ENCODE results near the gene NUTM1. TPM values are rescaled to one million over a fixed set of nuclear protein-coding genes. Genes with fewer than 3 reads are reported as not detected.
A peak's percentile ranks its signal among the peaks of the same experiment; 100 is the strongest.

The NUTM1 gene
- total and polyA plus RNA-seq, 2 of the 13 experiments (the other 11 are each of a cell fraction or from before 2014, with no cell fraction given) = not detected

GRCh38 chr15:34367101-34368081 is 24.3 kb downstream of the NUTM1 start, which contains the start of gene LPCAT4 (continued):
- TF ChIP-seq MBD4 (IDR thresholded peaks at IDR 0.05; ENCODE audit: borderline replicate concordance, low read length) = no peak
- TF ChIP-seq SNAPC2 (CRISPR knock-in tag; IDR thresholded peaks at IDR 0.05) = no peak
- TF ChIP-seq SMARCE1 (IDR thresholded peaks at IDR 0.05; ENCODE audit: borderline replicate concordance) = no peak
- no peak for TF ChIP-seq SUZ12 (IDR thresholded peaks at IDR 0.05; ENCODE audit: low read depth, low read length)
- no peak for TF ChIP-seq GATAD1 (CRISPR knock-in tag; IDR thresholded peaks at IDR 0.05)
- TF ChIP-seq REL (CRISPR knock-in tag; conservative IDR thresholded peaks at IDR 0.05) = no peak
- TF ChIP-seq FOXJ3 (CRISPR knock-in tag; IDR thresholded peaks at IDR 0.05; ENCODE audit: borderline replicate concordance) = no peak
- TF ChIP-seq, protein P1, sequence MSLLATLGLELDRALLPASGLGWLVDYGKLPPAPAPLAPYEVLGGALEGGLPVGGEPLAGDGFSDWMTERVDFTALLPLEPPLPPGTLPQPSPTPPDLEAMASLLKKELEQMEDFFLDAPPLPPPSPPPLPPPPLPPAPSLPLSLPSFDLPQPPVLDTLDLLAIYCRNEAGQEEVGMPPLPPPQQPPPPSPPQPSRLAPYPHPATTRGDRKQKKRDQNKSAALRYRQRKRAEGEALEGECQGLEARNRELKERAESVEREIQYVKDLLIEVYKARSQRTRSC (CRISPR knock-in tag; IDR thresholded peaks at IDR 0.05; ENCODE audit: low read depth) = no peak
- no peak for TF ChIP-seq ZNF354B (CRISPR knock-in tag; IDR thresholded peaks at IDR 0.05)
- no peak for TF ChIP-seq DNMT3B (CRISPR knock-in tag; conservative IDR thresholded peaks at IDR 0.05)
- TF ChIP-seq SPEN (CRISPR knock-in tag; IDR thresholded peaks at IDR 0.05; ENCODE audit: low read depth) = peak; percentile 79
- TF ChIP-seq MAFG (CRISPR knock-in tag; IDR thresholded peaks at IDR 0.05) = no peak
- TF ChIP-seq IKZF1 (IDR thresholded peaks at IDR 0.05) = no peak
- TF ChIP-seq ZFAT (CRISPR knock-in tag; conservative IDR thresholded peaks at IDR 0.05) = no peak
- 0 out of 2 replicates have a peak, but pooled peaks have one; percentile 74 for TF ChIP-seq NCOA1 (CRISPR knock-in tag; IDR thresholded peaks at IDR 0.05)
- TF ChIP-seq ZNF576 (CRISPR knock-in tag; IDR thresholded peaks at IDR 0.05) = no peak
- peak; percentile 79 for TF ChIP-seq ZNF501 (CRISPR knock-in tag; IDR thresholded peaks at IDR 0.05)
- TF ChIP-seq KDM6A (CRISPR knock-in tag; IDR thresholded peaks at IDR 0.05; ENCODE audit: low read depth) = no peak
- no peak for TF ChIP-seq ZNF3 (CRISPR knock-in tag; IDR thresholded peaks at IDR 0.05)
- TF ChIP-seq, protein P2, sequence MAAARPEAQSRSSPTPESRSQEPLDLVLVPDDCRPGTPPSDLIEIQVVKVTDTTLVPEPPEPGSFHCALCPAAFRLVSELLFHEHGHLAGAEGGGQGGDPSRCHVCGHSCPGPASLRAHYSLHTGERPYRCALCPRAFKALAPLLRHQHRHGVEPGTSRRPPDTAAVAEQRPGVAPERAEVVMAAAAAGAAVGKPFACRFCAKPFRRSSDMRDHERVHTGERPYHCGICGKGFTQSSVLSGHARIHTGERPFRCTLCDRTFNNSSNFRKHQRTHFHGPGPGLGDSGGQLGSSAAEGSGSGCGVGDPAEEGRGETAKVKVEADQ (CRISPR knock-in tag; IDR thresholded peaks at IDR 0.05; ENCODE audit: borderline replicate concordance) = peak; percentile 75; the same call in 1 of the 2 replicates
- TF ChIP-seq SNAI1 (CRISPR knock-in tag; IDR thresholded peaks at IDR 0.05; ENCODE audit: borderline replicate concordance) = no peak
- TF ChIP-seq ZNF678 (CRISPR knock-in tag; IDR thresholded peaks at IDR 0.05) = no peak
- TF ChIP-seq, protein P3, sequence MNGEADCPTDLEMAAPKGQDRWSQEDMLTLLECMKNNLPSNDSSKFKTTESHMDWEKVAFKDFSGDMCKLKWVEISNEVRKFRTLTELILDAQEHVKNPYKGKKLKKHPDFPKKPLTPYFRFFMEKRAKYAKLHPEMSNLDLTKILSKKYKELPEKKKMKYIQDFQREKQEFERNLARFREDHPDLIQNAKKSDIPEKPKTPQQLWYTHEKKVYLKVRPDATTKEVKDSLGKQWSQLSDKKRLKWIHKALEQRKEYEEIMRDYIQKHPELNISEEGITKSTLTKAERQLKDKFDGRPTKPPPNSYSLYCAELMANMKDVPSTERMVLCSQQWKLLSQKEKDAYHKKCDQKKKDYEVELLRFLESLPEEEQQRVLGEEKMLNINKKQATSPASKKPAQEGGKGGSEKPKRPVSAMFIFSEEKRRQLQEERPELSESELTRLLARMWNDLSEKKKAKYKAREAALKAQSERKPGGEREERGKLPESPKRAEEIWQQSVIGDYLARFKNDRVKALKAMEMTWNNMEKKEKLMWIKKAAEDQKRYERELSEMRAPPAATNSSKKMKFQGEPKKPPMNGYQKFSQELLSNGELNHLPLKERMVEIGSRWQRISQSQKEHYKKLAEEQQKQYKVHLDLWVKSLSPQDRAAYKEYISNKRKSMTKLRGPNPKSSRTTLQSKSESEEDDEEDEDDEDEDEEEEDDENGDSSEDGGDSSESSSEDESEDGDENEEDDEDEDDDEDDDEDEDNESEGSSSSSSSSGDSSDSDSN (CRISPR knock-in tag; IDR thresholded peaks at IDR 0.05) = peak; percentile 92
- 0 out of 2 replicates have a peak, but pooled peaks have one; percentile 63 for TF ChIP-seq ZBTB8A (CRISPR knock-in tag; IDR thresholded peaks at IDR 0.05; ENCODE audit: borderline replicate concordance, low read depth)
- no peak for TF ChIP-seq CCAR2 (optimal IDR thresholded peaks at IDR 0.05; ENCODE audit: low read depth, low read length)
- TF ChIP-seq PREB (CRISPR knock-in tag; IDR thresholded peaks at IDR 0.05) = no peak
